ENCODE results near the gene TSKS.

- TF ChIP-seq EZH2 (IDR thresholded peaks at IDR 0.05; ENCODE audit: borderline replicate concordance, control insufficient read depth, low read depth, low read length) = no peak
- no peak for TF ChIP-seq CTCF (IDR thresholded peaks at IDR 0.05 in 2 of 3, conservative IDR thresholded peaks at IDR 0.05 in 1 of 3; ENCODE audit: control insufficient read depth in 2 of 3, extremely low read depth in 1 of 3, insufficient read depth in 1 of 3, low read depth in 3 of 3, low read length in 3 of 3)
- TF ChIP-seq CBX5 (IDR thresholded peaks at IDR 0.05; ENCODE audit: low read depth) = no peak
- TF ChIP-seq KDM1A (IDR thresholded peaks at IDR 0.05; ENCODE audit: borderline replicate concordance) = no peak
- TF ChIP-seq ZSCAN29 (IDR thresholded peaks at IDR 0.05) = no peak
These were observed 39.0 kb upstream of the TSKS start for GRCh38 chr19:49801966-49802661.
